ENCODE data around the gene PTCH1. TPM values are rescaled to one million over a fixed set of nuclear protein-coding genes. Genes with fewer than 3 reads are reported as not detected.

The PTCH1 gene
- polyA plus RNA-seq, 1 of the 3 experiments (the other 2 are of a cell fraction) = 3.3 TPM

DNA sequence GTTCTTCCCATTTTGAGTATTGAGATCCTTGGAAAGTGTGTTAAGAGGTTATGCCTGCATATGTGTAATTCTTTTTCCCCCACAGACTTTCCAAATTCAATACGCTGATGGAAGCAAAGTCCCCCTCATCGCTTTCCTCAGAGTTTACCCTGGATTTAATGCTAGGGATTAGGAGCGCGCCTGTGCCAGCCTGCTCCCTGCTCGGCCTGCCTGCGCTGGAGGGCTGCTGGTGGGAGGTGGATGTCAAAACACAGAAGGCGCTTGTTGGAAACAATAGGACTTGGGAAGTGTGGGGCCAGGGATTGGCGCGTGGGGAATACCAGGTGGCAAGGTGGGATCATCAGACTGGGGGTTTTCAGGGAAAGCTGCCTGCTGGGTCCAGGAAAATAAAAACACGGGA, 39.8 kb upstream of the PTCH1 start (continued):
- TF ChIP-seq ZBTB33 (IDR thresholded peaks at IDR 0.05; ENCODE audit: borderline replicate concordance, low read depth) (no peak), SIN3A (IDR thresholded peaks at IDR 0.05; ENCODE audit: borderline replicate concordance, low read depth, low read length) (no peak), GABPA (IDR thresholded peaks at IDR 0.05; ENCODE audit: low read depth) (no peak), EP300 (IDR thresholded peaks at IDR 0.05; ENCODE audit: borderline replicate concordance in 1 of 2, low read depth in 1 of 2, low read length in 1 of 2) (no peak), FOXJ3 (CRISPR knock-in tag; IDR thresholded peaks at IDR 0.05) (no peak), RXRA (IDR thresholded peaks at IDR 0.05; ENCODE audit: borderline replicate concordance, low read depth) (no peak), JUND (IDR thresholded peaks at IDR 0.05) (no peak), RCOR1 (IDR thresholded peaks at IDR 0.05; ENCODE audit: low read length) (no peak), MXI1 (IDR thresholded peaks at IDR 0.05; ENCODE audit: low read depth, low read length) (no peak)
- TF ChIP-seq, protein P1, sequence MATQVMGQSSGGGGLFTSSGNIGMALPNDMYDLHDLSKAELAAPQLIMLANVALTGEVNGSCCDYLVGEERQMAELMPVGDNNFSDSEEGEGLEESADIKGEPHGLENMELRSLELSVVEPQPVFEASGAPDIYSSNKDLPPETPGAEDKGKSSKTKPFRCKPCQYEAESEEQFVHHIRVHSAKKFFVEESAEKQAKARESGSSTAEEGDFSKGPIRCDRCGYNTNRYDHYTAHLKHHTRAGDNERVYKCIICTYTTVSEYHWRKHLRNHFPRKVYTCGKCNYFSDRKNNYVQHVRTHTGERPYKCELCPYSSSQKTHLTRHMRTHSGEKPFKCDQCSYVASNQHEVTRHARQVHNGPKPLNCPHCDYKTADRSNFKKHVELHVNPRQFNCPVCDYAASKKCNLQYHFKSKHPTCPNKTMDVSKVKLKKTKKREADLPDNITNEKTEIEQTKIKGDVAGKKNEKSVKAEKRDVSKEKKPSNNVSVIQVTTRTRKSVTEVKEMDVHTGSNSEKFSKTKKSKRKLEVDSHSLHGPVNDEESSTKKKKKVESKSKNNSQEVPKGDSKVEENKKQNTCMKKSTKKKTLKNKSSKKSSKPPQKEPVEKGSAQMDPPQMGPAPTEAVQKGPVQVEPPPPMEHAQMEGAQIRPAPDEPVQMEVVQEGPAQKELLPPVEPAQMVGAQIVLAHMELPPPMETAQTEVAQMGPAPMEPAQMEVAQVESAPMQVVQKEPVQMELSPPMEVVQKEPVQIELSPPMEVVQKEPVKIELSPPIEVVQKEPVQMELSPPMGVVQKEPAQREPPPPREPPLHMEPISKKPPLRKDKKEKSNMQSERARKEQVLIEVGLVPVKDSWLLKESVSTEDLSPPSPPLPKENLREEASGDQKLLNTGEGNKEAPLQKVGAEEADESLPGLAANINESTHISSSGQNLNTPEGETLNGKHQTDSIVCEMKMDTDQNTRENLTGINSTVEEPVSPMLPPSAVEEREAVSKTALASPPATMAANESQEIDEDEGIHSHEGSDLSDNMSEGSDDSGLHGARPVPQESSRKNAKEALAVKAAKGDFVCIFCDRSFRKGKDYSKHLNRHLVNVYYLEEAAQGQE (IDR thresholded peaks at IDR 0.05; ENCODE audit: low read depth, low read length) = no peak

DNA sequence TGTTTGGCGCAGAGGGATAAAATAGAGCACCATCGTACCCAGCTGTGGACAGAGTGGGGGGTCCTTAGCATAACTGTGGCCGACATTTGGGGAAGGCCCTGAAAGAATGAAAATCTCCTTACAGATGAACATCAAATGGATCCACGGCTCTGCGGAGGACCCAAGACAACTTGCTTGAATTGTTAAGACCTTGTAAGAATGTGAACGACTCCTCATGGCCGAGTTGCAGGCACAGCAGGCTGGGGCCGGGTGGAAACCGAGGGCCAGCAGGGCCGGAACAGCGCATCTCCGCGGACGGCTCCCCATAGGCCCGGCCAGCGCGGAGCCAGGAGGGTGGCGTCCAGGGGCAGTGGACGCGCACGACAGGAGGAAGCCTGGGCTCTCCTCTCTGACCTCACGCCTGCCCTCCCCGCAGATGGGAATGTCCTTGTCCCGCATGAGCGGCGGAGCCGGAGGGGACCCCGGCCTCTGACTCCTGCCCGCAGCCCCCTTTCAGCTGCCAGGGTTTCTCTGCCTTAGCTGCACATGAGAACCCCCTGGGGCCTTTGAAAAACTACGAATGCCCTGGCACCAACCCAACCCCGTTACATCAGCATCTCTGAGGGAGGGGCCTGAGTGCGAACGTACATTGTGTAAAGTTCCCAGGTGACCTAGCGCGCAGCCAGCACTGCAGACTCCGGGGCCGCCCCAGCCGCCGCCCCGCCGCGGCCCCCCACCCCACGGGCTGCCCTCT, 36.2 kb upstream of the PTCH1 start:
- CTCF ChIA-PET = no interaction called here
- Histone ChIP-seq H4K20me1 (ENCODE audit: insufficient read depth) (no peaks in the 10 kb centered on the region), H3K4me3 (ENCODE audit: low read depth in 2 of 2, low read length in 1 of 2) (no peak overlapping the region), H3K27me3 (ENCODE audit: insufficient read depth) (no peaks in the 10 kb centered on the region), H3K79me2 (ENCODE audit: insufficient read depth) (no peaks in the 10 kb centered on the region), H3F3A (replicated peaks; ENCODE audit: insufficient read depth) (no peaks in the 10 kb centered on the region), H3K27ac (ENCODE audit: low read depth in 2 of 2, low read length in 1 of 2) (no peak overlapping the region), H3K4me2 (no peak overlapping the region), H2AFZ (ENCODE audit: low read depth) (no peak overlapping the region), H3K9ac (no peak overlapping the region), H3K9me3 (no peaks in the 10 kb centered on the region), H3K4me1 (ENCODE audit: control insufficient read depth in 1 of 2, insufficient read depth in 2 of 2, low read depth in 1 of 2, low read length in 1 of 2) (no peaks in the 10 kb centered on the region), H3K36me3 (replicated peaks in 1 of 2; ENCODE audit: control insufficient read depth in 1 of 2, insufficient read depth in 2 of 2, low read length in 1 of 2) (no peaks in the 10 kb centered on the region), H3K9me2 (no peaks in the 10 kb centered on the region)
- POLR2A ChIA-PET = no interaction called here
- DNase-seq = no peak
- 78% methylated on average over 26 of the region's 43 CpGs for WGBS (ENCODE audit: low lambda C conversion rate)
- TF ChIP-seq TAF1 (IDR thresholded peaks at IDR 0.05; ENCODE audit: borderline replicate concordance, low read depth, low read length) = no peak
- TF ChIP-seq GABPA (IDR thresholded peaks at IDR 0.05; ENCODE audit: low read depth) = no peak
- TF ChIP-seq TCF12 (IDR thresholded peaks at IDR 0.05) = no peak
- TF ChIP-seq, protein P2, sequence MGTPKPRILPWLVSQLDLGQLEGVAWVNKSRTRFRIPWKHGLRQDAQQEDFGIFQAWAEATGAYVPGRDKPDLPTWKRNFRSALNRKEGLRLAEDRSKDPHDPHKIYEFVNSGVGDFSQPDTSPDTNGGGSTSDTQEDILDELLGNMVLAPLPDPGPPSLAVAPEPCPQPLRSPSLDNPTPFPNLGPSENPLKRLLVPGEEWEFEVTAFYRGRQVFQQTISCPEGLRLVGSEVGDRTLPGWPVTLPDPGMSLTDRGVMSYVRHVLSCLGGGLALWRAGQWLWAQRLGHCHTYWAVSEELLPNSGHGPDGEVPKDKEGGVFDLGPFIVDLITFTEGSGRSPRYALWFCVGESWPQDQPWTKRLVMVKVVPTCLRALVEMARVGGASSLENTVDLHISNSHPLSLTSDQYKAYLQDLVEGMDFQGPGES (IDR thresholded peaks at IDR 0.05; ENCODE audit: low read depth, low read length) = no peak
- no peak for TF ChIP-seq PBX3 (IDR thresholded peaks at IDR 0.05)
- TF ChIP-seq ZBTB33 (IDR thresholded peaks at IDR 0.05; ENCODE audit: borderline replicate concordance, low read depth) = no peak
- no peak for TF ChIP-seq ELF1 (IDR thresholded peaks at IDR 0.05)
- TF ChIP-seq, protein P3, sequence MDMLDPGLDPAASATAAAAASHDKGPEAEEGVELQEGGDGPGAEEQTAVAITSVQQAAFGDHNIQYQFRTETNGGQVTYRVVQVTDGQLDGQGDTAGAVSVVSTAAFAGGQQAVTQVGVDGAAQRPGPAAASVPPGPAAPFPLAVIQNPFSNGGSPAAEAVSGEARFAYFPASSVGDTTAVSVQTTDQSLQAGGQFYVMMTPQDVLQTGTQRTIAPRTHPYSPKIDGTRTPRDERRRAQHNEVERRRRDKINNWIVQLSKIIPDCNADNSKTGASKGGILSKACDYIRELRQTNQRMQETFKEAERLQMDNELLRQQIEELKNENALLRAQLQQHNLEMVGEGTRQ (IDR thresholded peaks at IDR 0.05; ENCODE audit: borderline replicate concordance, low read depth, low read length) = no peak
- no peak for TF ChIP-seq CTCF (IDR thresholded peaks at IDR 0.05)
